Activated naive CD8-positive, alpha-beta T cell treated with anti-CD3 and anti-CD28 coated beads, Interleukin-2, amount 50 U/mL, for 24 hours (primary cell): Measurements from ENCODE around the gene MCTP2.

Source experiments
- ATAC-seq: fragments of 150-1000 bp; cut with Tn5 transposase; one replicate; pipeline ENCODE4 v1.10.0; 2021
- DNase-seq: peaks from one replicate; pipeline ENCODE4 v3.0.0; 2021
- H3K27ac Mint-ChIP-seq: one replicate; pipeline ENCODE4 v1.8.0; 2021; ENCODE audit warnings: mild to moderate bottlenecking, mixed read lengths
- H3K27me3 Mint-ChIP-seq: one replicate; pipeline ENCODE4 v1.8.0; 2021; ENCODE audit warnings: mixed read lengths
- H3K36me3 Mint-ChIP-seq: one replicate; pipeline ENCODE4 v1.8.0; 2021; ENCODE audit warnings: low read depth, mixed read lengths
- H3K4me1 Mint-ChIP-seq: one replicate; pipeline ENCODE4 v1.8.0; 2021; ENCODE audit warnings: mixed read lengths
- H3K4me3 Mint-ChIP-seq: one replicate; pipeline ENCODE4 v1.8.0; 2021; ENCODE audit warnings: mild to moderate bottlenecking, moderate library complexity, mixed read lengths
- H3K9me3 Mint-ChIP-seq: one replicate; pipeline ENCODE4 v1.8.0; 2021; ENCODE audit warnings: mixed read lengths

Gene MCTP2

GRCh38 chr15:94353488-94353820 lies 122.1 kb downstream of the MCTP2 start:
- peaks cover 25% of the 10 kb centered on the region for H3K36me3 Mint-ChIP-seq
- H3K4me1 Mint-ChIP-seq, result no peaks in the 10 kb centered on the region
- no peak overlapping the region for H3K4me3 Mint-ChIP-seq
- ATAC-seq, result no peak
- H3K27ac Mint-ChIP-seq, result no peak overlapping the region
- no peak for DNase-seq
- no peaks in the 10 kb centered on the region for H3K9me3 Mint-ChIP-seq
- H3K27me3 Mint-ChIP-seq, result no peaks in the 10 kb centered on the region

DNA sequence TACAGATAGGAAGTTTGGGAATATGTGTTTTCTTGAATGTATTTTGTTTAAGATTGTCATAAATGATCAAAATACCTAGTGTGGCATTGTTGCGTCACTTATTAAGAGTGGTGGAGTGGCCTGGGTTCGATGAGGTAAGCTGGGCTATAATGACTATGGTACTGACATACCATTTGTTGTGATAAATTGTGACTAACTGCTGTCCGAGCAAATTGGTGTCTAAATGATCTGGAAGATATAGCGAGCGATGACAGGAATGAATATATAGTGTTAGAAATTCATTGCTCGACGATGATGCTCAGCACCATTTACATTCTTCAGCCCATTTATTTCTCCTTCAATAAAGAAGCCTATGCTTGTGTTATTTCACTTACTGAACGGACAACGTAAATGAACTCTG lies 123.3 kb downstream of the MCTP2 start:
- no peaks in the 10 kb centered on the region for H3K4me1 Mint-ChIP-seq
- H3K4me3 Mint-ChIP-seq, result no peak overlapping the region

DNA sequence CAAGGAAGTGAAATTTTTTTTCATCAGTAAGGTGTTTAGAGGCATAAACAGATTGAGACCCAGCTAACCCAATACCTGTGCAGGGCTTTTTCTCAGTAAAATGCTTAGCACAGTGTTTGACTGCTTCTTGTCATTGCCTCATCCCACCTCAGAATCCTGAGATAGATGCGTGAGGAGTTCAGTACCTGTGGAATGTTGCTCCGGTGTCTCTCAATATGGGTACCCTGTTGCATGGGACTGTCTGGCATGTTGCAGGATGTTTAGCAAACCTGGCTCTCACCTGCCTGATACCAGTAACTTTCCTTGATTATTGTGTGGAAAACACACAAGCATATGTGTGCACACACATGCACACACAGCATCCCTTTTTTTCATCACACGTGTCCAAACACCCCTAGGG lies 128.4 kb downstream of the MCTP2 start:
- Mint-ChIP-seq H3K9me3 (no peaks in the 10 kb centered on the region), H3K4me3 (no peak overlapping the region), H3K27me3 (no peaks in the 10 kb centered on the region), H3K27ac (no peak overlapping the region), H3K36me3 (peaks cover 19% of the 10 kb centered on the region), H3K4me1 (no peaks in the 10 kb centered on the region)
- ATAC-seq (no peak), DNase-seq (no peak)

More for the DNA sequence above, 123.3 kb downstream of the MCTP2 start:
- H3K27ac Mint-ChIP-seq, result no peak overlapping the region
- H3K9me3 Mint-ChIP-seq, result no peaks in the 10 kb centered on the region
- DNase-seq (no peak), ATAC-seq (no peak)
- H3K36me3 Mint-ChIP-seq, result peaks cover 20% of the 10 kb centered on the region
- H3K27me3 Mint-ChIP-seq, result no peaks in the 10 kb centered on the region

DNA sequence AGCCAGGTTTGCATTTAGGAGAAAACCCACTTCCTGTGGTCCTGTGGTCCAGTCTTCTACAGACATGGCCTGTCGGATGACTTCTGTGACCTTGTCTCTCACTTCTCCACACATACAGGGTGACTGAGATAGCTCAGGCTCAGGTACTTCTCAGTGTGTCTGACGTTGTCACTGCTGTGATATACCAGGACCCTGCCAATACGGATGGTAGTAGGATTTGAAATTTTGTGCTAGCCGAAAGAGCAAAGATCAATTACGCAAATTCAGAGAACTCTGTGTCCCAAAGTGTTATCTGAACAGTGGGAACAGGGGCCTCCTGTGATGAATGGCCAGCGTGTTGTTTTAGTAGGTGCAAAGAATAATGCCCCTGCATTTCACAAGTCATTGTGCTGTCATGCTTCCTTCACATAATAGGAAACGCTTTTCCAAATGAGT lies 128.9 kb downstream of the MCTP2 start:
- Mint-ChIP-seq H3K27me3 (no peaks in the 10 kb centered on the region), H3K36me3 (peaks cover 19% of the 10 kb centered on the region), H3K9me3 (no peaks in the 10 kb centered on the region), H3K4me1 (no peaks in the 10 kb centered on the region), H3K4me3 (no peak overlapping the region), H3K27ac (no peak overlapping the region)
- ATAC-seq (no peak), DNase-seq (no peak)

DNA sequence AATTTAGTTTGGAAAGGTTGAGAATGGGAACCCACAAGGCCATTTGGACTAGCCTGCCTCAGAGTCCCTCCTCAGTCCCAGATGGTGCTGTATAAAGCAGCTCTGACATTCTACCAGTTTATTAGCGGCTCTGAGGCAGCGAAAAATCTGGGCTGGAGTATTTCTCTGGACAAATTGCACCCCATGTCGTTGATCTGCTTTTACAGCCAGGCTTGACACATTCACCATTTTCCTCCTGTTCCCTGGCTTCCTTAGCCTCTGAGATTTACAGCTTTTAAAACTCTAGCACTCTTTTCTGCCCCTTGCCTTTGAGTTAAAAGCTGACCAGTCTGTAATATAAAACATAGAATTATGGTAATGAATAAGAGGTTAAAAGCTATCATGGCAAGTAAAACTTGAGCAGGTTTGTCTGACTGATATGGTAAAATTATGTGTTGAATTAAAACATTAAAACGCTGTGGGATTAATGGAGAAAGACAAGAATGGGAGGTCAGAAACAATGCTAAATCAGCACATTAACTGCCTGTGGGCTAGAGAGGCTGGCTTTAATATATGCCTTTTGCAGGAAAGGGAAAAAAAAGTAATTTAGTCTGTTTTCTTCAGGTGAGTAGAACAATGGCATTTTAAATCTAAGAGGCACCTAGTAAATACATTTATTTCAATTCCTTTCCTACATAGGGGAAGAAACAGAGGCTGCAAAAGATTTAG lies 131.2 kb downstream of the MCTP2 start:
- Mint-ChIP-seq H3K27ac (no peak overlapping the region), H3K27me3 (no peaks in the 10 kb centered on the region), H3K36me3 (peaks cover 17% of the 10 kb centered on the region), H3K4me1 (no peaks in the 10 kb centered on the region), H3K4me3 (no peak overlapping the region), H3K9me3 (no peaks in the 10 kb centered on the region)
- DNase-seq (no peak), ATAC-seq (no peak)

DNA sequence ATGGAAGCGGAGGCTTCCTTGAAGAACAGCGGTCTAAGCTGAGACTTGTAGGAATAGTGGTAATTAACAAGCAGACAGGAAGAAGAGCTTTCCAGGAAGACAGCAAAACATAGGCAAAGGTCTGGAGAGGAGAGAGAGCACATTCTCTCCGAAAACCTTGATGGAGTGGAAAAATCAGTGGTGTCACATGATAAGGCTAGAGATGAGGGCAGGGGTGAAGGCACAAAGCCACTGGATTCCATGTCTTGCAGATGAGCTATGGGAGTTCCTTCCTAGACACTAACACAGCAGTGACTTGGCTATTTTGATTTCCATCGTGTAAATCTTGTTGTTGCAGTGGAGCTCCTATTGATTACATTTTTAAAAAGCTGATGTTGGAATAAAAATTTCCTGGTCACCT lies 132.0 kb downstream of the MCTP2 start:
- Mint-ChIP-seq H3K4me1 (no peaks in the 10 kb centered on the region), H3K27ac (no peak overlapping the region)

DNA sequence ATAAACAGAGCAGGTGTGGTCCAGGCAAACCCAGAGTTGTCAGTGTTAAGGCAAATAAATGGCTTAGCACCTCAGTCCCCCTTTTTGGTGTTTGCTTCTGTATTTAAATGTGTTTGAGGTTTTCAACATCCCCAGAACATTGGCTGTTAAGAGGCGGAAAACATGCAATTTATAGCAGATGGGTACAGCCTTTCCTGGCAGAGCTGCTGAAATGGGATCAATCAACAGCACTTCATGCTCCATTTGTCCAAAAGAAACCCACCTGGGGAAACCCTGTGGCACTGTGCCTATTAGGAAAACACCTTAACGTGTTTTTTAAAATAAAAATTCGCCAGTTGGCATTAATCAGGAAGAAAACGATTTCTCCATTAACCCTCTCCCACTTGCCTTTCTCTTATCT lies 135.4 kb downstream of the MCTP2 start:
- Mint-ChIP-seq H3K36me3 (peaks cover 19% of the 10 kb centered on the region), H3K9me3 (no peaks in the 10 kb centered on the region), H3K27me3 (no peaks in the 10 kb centered on the region), H3K27ac (no peak overlapping the region), H3K4me3 (no peak overlapping the region), H3K4me1 (no peaks in the 10 kb centered on the region)
- ATAC-seq, result no peak
- DNase-seq, result no peak

More for the DNA sequence above, 132.0 kb downstream of the MCTP2 start:
- no peaks in the 10 kb centered on the region for H3K27me3 Mint-ChIP-seq
- ATAC-seq, result no peak
- H3K4me3 Mint-ChIP-seq, result no peak overlapping the region
- H3K9me3 Mint-ChIP-seq, result no peaks in the 10 kb centered on the region
- DNase-seq, result no peak
- H3K36me3 Mint-ChIP-seq, result peaks cover 17% of the 10 kb centered on the region

DNA sequence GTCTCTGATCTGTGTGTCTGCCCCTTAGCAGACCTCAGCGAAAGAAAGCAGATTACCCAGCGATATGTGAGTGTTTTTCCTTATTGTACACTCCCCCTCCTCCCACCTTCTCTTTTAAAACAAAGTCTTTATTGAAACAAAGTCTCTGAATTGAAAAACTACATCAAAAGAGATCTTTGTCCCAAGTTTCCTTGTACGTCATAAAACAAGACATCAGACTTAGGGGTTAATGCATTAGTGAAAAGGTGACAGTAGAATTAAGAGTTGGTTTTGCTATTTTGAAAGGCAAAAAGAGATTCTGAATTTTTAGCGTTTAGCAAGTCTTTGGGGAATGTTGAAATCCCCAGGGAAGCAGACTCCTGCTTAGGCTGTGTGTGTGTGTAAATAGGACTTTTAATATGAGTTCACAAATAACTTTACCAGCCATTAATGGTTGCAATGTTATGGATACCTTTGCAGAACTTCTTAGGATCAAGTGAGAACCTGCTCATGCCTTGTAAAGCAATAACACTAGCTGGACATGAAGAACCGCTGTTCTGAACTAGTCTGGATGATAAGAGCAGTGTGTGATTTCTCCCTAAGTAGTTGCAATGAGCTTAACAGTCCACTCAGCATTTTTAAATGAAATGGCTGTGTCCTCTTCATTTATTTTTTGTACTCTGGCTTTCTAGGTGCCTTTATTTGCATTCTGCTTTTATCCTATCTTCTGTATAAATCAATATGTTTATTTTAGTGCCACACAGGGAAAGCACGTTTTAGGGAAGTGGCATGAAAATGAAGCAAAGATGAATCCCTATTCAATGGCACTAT lies 136.6 kb downstream of the MCTP2 start:
- ATAC-seq (no peak), DNase-seq (no peak)
- Mint-ChIP-seq H3K4me3 (no peak overlapping the region), H3K27me3 (no peaks in the 10 kb centered on the region), H3K4me1 (no peaks in the 10 kb centered on the region), H3K36me3 (peaks cover 29% of the 10 kb centered on the region), H3K9me3 (no peaks in the 10 kb centered on the region), H3K27ac (no peak overlapping the region)

DNA sequence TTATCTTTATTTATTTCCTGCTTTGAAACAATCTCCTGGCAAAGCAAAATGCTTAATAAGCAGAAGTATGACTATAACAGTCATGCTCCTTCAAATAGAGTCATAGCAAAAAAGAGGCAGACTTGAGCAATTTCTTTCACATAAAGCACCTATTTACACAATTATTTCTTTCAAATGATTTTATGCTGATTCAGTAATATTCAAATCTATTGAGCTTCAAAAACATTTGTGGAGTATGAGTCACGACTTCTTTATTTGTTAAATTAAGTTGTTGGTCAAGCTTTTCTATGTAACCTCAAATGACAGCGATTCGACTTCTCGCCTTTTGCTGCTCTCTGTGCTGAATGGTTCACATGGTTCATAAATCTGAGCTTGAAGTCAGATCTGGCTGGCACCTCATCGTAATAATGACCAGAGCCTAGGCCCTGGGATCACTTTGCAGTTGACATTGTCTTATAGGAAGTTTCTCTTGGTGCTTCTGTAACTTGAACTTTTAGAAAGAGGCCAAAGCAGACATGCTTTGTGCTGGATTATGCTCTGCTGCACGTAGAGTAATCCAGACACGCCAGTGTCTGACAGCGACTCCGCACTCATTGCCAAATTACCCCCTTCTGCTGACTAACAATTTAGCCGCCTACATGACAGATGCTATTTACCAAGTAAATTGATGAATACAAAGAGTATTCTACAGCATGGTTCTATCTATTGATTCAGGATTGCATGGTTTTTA lies 139.0 kb downstream of the MCTP2 start:
- no peaks in the 10 kb centered on the region for H3K27me3 Mint-ChIP-seq
- DNase-seq (no peak), ATAC-seq (no peak)
- H3K27ac Mint-ChIP-seq, result no peak overlapping the region
- no peaks in the 10 kb centered on the region for H3K4me1 Mint-ChIP-seq
- peaks cover 32% of the 10 kb centered on the region for H3K36me3 Mint-ChIP-seq
- H3K9me3 Mint-ChIP-seq, result no peaks in the 10 kb centered on the region
- H3K4me3 Mint-ChIP-seq, result no peak overlapping the region

DNA sequence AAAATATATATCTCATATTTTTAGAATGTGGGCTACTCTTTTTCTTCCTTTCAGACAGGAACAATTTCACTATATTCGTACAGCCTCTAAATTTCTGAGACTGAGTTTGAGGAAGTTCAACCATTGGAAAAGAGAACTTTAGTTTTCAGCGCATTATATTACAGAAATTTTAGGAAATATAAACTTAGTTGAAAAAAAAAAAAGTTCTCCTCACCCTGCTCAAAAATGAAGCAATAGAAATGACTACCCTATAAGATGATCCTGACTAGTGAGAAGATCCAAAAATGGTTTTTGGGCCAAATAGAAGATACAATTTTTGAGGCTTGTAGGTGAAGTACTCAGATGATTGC lies 139.6 kb downstream of the MCTP2 start:
- Mint-ChIP-seq H3K27me3 (no peaks in the 10 kb centered on the region), H3K27ac (no peak overlapping the region), H3K36me3 (peaks cover 32% of the 10 kb centered on the region), H3K4me3 (no peak overlapping the region), H3K9me3 (no peaks in the 10 kb centered on the region), H3K4me1 (no peaks in the 10 kb centered on the region)
- no peak for ATAC-seq
- DNase-seq, result no peak

DNA sequence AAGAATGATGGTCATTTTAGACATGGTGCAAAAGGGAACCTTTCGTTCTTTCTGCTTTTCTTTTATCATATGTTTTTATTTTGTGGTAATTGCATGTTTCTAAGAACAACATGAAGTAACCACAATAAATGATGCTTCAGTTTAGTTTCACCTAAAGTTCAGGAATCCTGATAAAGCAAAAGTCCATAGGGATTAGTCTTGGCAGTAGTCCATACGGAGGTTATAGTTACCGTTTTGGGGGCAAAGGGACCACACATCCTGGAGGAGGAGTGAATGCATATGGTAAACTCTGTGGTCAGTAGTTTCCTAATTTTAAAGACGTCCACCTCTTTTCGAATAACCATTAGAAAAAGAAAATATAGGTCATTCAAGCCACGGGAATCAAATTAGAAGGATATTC lies 141.5 kb downstream of the MCTP2 start:
- DNase-seq (no peak), ATAC-seq (no peak)
- Mint-ChIP-seq H3K4me1 (no peaks in the 10 kb centered on the region), H3K27ac (no peak overlapping the region), H3K27me3 (no peaks in the 10 kb centered on the region), H3K36me3 (peaks cover 35% of the 10 kb centered on the region), H3K4me3 (no peak overlapping the region), H3K9me3 (no peaks in the 10 kb centered on the region)

- DNase-seq (no peak), ATAC-seq (no peak)
- Mint-ChIP-seq H3K27ac (no peak overlapping the region), H3K9me3 (no peaks in the 10 kb centered on the region), H3K36me3 (peaks cover 30% of the 10 kb centered on the region), H3K4me3 (no peak overlapping the region), H3K4me1 (no peaks in the 10 kb centered on the region), H3K27me3 (no peaks in the 10 kb centered on the region)
Measured at GRCh38 chr15:94375997-94376396, 144.6 kb downstream of the MCTP2 start.

GRCh38 chr15:94379986-94380385 lies 148.6 kb downstream of the MCTP2 start:
- DNase-seq, result no peak
- Mint-ChIP-seq H3K27me3 (no peaks in the 10 kb centered on the region), H3K27ac (no peak overlapping the region), H3K4me3 (no peak overlapping the region), H3K4me1 (no peaks in the 10 kb centered on the region), H3K9me3 (no peaks in the 10 kb centered on the region), H3K36me3 (peaks cover 20% of the 10 kb centered on the region)
- ATAC-seq, result no peak

- DNase-seq (no peak), ATAC-seq (no peak)
- Mint-ChIP-seq H3K36me3 (peaks cover 28% of the 10 kb centered on the region), H3K27me3 (no peaks in the 10 kb centered on the region), H3K9me3 (no peaks in the 10 kb centered on the region), H3K27ac (no peak overlapping the region), H3K4me1 (no peaks in the 10 kb centered on the region), H3K4me3 (no peak overlapping the region)
Measured at GRCh38 chr15:94380798-94381197, 149.4 kb downstream of the MCTP2 start.

GRCh38 chr15:94381384-94381783 lies 150.0 kb downstream of the MCTP2 start:
- H3K4me3 Mint-ChIP-seq, result no peak overlapping the region
- no peaks in the 10 kb centered on the region for H3K9me3 Mint-ChIP-seq
- DNase-seq (no peak), ATAC-seq (no peak)
- H3K27me3 Mint-ChIP-seq, result no peaks in the 10 kb centered on the region
- H3K4me1 Mint-ChIP-seq, result no peaks in the 10 kb centered on the region
- no peak overlapping the region for H3K27ac Mint-ChIP-seq
- peaks cover 33% of the 10 kb centered on the region for H3K36me3 Mint-ChIP-seq
